Activated T-cell treated with anti-CD3 and anti-CD28 coated beads for 24 hours (primary cell): ENCODE results near the gene ZRANB1.
"Not testable (repeated sequence)": the region's sequence is repeated elsewhere in the genome, so short reads cannot be mapped to it uniquely, and the experiment has no call there.

Experiments
- DNase-seq: peaks from one replicate; pipeline ENCODE4 v3.0.0-alpha.2; 2020; ENCODE audit warnings: low read depth

ZRANB1 gene

DNA sequence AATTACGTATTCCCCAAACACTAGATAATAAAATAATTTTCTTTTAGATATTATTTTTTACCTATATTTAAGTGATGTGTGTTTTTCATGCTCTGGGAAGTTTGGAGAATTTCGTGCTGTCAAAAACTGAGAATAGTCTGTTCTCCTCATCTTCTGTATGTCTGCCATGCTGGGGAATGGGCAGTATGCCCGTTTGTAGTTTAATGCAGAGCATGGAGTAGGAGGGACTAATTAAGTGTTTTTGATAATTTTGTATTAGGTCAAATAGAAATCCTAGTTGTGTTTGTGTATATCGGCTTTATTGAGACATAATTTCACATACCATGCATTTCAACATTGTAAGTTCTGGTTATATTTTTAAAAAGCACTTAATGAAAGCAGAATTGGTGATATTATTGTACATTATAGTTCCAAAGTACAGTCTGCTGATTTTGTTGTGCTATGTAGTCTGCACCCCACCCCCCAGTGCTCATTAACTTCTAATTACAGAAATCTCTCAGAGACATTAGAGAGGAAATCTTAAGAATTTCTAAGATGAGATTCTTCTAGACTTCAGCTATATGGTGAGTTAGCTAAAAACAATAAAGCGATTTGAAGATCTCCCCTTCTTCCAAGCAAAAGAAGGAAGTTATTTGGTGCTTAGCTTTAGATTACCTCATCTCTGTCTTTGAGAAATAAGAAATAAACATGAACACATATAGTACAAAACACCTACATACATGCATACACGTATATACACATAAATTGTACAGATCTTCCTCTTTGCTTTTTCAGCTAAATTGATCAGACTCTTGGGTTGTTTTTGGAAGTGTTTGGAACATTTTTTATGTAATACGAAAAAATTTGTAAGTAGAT lies 22.2 kb downstream of the ZRANB1 start:
- no peak for DNase-seq

DNA sequence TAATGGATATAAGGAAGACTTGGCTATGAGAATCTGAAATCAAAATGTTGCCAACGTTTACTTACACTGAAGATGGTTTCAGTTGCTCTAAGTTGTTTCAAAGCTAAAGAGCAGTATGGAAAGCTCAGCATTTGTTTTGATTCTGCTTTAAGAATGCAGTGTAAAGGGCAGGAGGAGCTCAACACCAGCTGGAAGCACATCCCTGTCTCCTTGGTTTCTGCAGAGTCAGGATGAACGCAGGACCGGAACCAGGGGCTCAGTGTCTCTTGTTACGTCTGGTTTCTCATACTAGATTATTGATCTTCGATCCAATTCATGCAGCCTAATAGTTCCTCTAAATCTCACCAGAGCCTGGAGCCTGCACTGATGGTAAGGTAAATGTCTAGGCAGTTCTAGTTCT lies 24.1 kb downstream of the ZRANB1 start:
- no peak for DNase-seq

DNA sequence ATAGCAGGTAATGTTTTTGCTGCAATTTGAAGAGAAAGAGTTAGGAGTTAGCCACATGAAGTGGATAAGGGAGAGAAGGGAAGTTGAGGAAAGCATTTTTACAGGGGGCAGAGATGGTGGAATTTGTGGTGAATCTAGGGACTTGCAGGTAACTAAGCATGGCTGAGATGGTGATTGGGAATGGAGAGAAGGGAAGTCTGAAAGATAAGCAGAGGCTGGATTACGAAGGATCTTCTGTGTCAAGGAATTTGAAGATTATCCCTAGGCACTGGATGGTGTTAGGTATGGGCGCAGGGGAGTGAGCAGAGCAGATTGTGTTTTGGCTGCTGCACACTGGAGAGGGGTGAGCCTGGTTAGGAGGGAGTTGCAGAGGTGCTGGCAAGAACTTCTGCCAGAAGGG lies 25.3 kb downstream of the ZRANB1 start:
- no peak for DNase-seq

DNA sequence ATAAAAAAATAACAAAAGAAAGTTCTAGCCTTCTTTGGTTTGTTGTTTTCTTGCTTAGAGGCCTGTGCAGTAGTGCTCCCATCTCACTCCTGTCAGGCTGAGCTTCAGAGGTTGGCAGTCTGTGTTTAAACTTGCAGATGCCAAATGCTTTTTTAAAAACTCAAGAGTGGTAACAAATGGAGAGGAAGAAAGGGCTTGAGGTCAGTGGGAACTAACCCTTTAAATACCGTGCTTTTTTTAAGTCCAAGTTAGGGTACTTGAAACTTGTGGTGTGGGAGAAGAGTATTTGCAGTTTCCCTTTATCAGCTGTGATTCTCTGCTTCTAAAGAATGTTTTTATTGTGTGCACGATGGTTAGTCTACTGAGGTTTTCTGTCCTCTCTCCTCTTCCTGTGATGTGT lies 29.4 kb downstream of the ZRANB1 start:
- no peak for DNase-seq

DNA sequence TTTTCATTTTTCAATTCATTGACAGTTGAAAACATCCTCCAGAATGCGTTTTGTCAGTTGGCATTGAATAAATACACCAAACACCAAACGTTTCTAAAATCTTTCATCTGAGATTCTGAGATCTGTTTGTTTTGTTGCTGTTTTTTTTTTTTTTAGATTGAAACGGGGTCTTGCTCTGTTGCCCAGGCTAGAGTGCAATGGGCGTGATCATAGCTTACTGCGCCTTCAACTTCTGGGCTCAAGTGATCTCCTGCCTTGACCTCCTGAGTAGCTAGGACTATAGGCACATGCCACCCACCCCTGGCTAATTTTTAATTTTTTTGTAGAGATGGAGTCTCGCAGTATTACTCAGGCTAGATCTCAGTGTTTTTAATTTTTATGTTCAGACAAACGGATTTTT lies 30.7 kb downstream of the ZRANB1 start:
- DNase-seq = no peak

DNA sequence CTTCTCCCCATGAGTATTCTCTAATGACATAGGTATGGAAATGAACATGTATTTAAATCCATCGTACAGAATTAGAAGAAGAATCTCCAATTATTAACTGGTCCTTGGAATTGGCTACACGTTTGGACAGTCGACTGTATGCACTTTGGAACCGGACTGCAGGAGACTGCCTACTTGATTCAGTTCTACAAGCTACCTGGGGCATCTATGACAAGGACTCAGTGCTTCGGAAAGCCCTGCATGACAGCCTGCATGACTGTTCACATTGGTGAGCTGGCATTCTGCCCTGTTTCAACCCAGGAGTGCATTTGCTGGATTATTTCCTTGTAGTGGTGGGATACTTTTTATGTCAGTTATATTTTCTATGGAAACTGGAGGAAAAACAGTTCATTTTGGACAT lies 32.2 kb downstream of the ZRANB1 start:
- no peak for DNase-seq

DNA sequence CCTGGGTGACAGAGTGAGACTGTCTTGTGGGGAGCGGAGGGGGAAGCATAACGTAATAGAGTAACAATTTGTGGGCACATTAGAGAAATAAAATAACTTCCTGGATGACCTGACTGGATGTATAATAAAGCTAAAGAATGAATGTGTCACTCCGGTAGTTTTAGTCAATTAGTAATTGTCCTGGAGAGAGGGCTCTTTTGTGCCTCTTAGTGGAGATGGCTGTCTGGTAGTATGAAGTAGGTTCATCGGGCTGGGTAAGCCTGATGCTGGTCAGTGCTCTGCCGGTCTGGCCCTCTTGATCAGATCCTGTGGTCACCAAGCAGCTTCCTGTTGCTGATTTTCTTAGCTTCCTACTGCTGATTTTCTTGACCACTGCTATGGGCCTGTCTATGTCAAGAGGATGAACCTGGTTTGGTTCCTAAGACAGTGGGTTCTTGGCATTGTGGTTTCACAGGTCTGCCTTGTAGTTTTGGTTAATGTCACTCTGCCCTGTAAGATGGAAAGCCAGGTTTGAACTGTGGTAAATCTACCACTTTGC lies 34.1 kb downstream of the ZRANB1 start:
- DNase-seq = no peak

DNA sequence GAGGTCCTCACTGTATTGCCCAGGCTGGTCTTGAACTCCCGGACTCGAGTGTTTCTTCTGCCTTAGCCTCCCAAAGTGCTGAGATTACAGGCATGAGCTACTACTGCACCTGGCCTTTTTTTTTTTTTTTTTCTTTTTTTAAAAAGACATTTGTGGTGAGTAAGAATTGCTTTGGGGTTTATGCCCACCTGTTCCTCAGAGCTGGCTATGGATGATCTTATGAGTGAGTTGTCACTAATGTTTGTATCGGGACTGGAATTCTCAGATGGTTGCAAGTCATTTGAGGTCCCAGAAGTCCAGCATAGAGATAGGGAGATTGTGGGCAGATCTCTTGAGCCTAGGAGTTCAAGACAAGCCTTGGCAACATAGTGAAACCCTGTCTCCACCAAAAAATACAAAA lies 35.2 kb downstream of the ZRANB1 start:
- DNase-seq = no peak

DNA sequence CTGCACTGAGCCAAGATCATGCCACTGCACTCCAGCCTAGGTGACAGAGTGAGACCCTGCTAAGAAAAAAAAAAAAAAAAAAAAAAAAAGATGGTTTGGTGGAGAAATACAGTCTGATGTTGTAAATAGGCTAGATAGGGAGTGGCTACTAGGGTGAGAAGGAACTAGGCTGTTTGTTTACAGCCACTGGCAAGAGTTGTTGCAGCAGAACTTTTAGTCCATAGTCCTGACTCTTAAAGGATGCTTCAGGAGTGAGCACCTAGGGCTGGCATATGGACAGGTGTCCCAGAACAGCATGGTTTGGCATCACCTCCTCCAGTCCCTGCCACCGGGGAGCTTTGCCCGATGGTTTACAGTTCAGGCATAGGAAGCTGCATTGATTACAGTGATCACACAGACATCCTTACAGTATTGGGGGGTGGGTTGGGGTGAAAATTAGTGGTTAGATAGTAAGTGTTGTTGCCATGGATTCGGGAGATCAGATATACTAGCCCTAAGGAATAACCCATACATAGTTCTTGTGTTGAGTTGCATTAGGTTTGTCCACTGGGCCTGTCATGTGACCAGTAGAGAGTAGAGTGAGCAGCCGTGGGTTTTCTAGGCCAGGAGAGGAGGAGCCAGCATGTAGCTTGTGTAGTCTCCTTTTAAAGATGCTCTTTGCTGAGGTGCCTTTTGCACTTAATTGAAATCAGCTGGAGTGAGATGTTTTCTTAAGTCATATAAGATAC lies 35.9 kb downstream of the ZRANB1 start:
- DNase-seq = no peak

DNA sequence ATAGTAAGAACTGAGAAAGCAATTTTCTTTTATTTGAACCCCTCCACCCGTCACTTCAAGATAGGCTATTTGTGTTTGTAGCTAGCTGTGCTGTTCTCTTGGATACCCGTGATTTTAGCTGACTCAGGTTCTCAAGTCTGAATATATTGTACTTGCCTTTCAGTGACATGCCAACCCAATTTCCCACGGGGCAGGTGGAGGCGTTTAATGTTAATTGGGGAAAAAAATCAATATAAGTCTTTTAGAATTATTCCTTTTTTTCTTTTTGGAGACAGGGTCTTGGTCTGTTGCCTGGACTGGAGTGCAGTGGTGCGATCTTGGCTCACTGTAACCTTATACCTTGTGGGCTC lies 36.4 kb downstream of the ZRANB1 start:
- DNase-seq = no peak

DNA sequence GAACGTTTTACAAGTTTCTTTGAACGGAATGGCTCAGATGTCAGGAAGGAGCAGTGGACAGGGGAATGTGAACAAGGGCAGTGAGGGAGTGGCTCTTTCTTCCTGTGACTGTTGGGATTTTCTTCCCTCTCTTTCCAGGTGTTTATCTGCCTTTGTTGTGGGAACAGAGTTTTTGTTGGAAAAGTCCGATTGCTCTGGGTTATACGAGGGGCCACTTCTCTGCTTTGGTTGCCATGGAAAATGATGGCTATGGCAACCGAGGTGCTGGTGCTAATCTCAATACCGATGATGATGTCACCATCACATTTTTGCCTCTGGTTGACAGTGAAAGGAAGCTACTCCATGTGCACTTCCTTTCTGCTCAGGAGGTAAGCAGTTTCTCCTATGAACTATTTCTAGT lies 41.4 kb downstream of the ZRANB1 start:
- no peak for DNase-seq

DNA sequence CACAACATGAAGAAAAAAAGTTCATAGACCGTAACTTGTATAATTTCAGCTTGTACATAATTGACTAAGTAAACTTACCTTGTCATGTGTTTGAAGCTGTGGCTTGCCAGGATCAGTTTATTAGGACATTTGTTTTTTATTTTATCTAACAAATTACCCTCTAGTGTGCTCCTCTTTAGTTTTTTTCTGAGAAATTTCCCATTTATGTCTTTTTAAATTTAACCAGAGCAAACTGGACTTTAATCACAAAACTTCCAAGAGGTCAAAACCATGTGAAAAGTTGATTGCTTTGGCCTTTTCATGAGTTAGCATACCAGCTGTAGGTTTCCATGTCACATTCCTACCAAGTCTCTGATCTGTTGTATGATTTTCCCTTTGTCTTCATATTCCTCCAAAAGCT lies 42.5 kb downstream of the ZRANB1 start:
- DNase-seq = no peak

DNA sequence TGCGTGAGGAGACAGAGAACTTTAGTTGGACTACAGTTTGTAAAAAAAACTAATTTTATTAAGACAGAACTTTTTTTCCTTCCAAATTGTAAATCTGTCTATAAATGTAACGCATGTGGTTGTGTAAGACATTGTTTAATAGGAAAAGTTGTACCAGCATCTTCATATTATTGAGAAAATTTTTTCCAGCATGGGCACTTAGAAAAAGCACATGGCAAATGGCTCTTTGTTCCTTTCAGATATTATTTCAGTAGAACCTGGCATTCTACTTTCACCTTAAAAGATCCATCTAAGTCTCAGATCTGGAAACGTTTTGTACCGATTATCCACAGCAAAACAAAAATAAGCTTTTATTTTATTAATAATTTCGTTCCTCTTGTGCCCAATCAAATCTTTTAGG lies 43.2 kb downstream of the ZRANB1 start:
- DNase-seq = no peak

DNA sequence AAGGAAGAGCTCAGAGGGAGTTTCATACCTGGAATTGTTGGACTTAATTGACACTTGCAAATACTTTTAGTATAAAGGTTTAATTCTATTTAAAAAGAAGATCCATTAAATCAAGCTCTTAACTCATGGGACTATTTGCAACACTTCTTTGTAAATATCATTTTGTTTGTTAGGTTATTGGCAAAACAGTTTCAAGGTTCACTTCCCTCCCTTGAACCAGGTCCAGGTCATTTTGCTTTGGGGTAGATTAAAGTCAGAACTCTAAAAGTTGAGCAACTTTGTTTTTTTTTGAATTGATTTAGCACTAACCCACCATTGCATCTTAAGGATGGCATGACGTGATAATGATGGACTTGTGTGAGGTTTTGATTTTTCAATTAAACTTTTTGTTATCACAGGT lies 45.9 kb downstream of the ZRANB1 start:
- no peak for DNase-seq

DNA sequence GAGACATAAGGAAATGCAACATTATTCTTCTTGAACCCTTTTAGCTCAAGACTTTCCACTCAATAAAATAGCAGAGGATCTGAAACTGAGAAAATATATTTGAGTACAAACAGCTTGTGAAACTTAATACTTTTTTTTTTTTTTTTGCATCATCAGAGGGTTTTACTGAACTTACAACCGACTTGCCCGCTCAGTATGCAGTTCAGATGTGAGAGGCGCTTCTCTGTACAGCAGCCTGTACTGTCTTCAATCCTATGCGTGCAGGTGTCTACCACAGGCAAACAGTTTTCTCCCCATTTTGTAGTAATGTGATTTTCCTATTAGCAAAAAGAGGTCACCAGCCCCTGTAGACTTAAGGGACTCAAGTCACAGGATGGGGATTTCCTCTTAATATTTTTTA lies 46.8 kb downstream of the ZRANB1 start:
- not testable (repeated sequence) for DNase-seq

DNA sequence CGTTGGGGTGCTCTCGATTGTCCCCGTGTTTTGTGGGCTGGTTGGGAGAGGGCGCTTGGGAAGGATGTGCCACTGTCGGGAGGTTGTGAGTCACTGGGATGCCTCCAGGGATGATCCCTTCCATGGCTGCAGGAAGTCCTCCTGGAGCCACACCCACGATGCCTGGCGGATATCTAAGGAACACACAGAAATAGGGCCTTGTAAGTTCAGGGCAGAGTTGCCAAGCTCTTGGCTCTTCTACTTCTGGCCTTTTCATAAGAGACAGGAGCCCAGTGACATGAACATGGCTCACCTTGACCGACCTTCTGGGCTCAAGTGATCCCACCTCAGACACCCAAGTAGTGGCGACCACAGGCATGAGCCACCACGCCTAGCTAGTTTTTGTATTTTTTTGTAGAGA lies 47.6 kb downstream of the ZRANB1 start:
- no peak for DNase-seq

DNA sequence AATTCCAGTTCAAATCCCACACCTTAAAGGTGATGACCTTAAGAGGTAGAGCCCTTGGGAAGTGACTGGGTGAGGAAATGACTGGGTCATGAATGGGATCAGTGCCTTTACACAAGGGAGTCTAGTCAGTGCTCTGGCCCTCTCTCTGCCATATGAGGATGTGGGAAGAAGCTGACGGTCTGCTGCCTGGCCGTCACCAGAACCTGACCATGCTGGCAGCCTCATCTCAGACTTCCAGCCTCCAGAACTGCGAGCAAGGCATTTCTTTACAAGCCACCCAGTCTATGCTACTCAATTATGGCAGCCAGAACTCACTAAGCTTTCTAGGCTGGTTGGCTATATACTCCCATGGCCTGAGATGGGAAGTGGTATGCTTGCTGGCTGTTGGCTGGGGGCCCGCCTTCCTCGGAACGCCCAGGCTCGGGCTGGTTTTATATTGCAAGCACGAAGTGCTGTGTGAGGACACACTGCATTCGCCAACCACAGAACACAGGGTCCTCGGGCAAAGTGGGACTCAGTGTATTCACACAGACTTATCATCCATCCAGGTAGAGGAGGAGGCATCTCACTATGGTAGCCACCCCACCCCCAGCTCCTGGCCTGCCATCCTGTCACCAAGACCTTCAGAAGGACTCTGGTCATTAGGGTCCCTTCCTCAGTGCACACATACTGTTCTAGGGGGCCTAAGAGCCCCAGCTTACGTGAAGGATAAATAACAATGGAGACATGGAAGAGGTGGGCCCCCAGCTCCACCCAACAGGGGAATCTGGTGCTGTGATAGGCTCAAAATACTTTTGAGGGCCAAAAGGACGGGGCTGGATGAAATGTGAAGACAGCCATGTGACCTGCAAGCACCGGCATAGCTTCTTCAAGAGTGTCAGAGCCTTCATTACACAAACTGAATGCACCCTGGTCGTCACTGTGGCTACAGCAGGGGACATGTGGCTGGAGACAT lies 49.0 kb downstream of the ZRANB1 start:
- no peak for DNase-seq

DNA sequence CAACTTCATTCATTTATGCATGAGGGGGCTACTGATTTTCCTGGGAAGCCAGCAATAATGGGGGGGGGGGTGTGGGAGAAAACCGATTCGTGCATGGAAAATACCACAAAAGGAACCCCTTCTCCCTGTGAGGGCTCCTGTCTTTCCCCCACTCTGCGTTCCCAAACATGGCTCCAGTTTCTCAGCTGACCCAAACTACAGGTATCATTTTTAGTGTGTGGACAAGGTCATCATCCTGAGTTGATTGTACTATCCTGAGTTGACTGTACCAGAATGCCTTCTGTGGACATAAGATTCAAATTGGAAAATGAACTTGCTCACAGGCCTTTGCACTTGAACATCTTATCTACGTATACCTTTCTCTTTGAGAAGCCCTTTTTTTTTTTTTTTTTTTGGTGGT lies 49.9 kb downstream of the ZRANB1 start:
- DNase-seq = no peak

DNA sequence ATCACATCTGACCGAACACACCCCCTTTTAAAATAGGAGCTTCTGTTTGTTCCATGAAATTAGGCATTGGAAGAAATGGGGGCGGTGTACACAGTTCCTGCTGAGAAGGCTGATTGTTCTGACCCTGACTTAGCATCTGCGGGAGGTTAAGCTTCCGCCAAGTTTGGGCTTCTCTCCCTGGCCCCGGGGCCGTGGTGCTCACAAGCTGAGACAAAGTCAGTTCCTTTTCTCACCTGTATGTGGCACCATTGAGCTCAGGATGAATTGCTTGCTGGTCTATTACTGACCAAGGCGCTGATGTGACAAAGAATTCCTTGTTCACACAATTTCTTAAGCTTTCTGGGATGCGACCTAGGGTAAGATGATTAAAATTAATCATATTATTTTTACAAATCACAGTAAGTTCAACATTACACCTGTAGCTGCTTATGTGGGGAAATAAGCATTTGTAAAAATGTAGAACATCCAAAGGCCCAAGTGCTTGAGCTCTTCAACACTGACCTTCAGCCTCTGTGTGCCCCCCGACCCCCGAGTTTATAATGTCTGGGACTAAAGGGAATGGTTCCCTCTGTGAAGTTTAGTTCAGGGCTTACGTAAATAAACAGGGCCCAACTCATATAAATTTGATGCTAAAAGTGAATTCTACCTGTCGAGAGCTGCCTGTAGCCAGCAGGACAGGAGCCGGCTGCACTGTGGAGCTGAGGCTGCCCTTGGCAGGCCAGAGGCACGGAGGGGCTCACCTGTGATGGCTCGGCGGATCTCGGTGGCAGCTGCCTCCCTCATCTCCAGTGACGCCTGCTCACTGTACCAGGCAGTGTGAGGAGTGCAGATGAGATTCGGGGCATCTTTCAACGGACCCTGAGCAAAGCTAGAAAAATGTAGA lies 50.8 kb downstream of the ZRANB1 start:
- no peak for DNase-seq

DNA sequence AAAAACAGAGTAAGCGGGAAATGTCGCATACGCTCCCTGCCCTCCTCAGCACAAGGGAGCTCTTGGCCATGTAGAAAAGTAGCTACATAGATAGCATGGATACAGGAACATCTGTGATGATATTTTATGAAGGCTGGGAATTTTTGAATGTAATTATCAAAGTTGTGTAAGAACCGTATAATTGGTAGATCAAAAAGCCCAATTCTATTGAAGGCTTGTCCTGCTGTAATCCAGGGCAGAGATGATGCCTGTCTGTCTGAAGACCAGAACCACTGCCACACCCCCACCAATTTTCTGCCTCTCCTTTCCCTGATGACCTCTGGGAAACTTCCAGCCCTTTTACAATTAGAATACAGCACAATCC lies 51.4 kb downstream of the ZRANB1 start:
- no peak for DNase-seq

DNA sequence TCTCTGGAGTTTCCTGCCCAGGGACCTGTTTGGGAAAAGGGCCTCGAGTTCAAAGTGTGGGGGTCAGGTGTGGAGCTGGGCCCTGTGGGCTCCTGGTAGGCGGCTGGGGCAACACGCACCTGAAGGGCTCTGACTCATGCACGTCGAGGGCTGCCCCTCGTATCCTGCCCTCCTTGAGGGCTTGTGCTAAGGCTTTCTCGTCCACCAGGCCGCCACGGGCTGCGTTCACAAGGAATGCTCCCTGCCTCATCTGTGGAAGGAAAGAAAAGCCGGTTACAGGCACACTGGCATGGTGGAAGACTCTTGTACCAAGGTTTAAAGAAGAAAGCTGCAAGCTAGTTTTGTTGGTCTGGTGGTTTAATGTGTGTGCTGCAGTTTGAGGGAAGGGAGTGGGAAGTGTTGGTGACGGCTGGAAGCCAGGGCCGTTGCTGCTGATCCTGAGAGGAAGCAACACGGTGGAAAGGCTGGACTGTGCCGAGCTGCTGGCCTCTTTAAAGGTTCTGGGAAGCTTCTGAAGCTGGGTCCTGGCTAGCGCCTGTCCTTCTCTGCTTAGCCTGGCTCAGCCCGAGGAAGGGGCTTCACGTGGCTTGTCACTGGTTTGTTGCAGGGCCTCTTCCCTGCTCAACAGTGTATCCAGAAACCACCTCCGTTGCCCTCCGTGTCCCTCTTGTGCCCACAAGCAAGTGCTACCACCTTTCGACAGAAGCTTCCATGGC lies 52.0 kb downstream of the ZRANB1 start:
- no peak for DNase-seq
